Sigmoid colon (tissue), 4 donors: Measurements from ENCODE around the gene PPARD.

Source experiments
- EP300 ChIP-seq, 4 donors: sonication (generic); formaldehyde crosslinking; IDR thresholded peaks; one replicate each; pipeline ENCODE4 v1.6.1; 2017; ENCODE audit warnings: antibody characterized with exemption in 4 of 4
- TF ChIP-seq, protein P1 (sequence below), 4 experiments: fragments of 450-650 bp in 3 of 4; fragments of 200-600 bp in 1 of 4; IDR thresholded peaks; one replicate each; pipeline ENCODE4 v1.5.1; 2016 to 2019; ENCODE audit warnings: antibody characterized with exemption in 4 of 4, mild to moderate bottlenecking in 3 of 4, moderate library complexity in 2 of 4

- TF ChIP-seq, protein P1, sequence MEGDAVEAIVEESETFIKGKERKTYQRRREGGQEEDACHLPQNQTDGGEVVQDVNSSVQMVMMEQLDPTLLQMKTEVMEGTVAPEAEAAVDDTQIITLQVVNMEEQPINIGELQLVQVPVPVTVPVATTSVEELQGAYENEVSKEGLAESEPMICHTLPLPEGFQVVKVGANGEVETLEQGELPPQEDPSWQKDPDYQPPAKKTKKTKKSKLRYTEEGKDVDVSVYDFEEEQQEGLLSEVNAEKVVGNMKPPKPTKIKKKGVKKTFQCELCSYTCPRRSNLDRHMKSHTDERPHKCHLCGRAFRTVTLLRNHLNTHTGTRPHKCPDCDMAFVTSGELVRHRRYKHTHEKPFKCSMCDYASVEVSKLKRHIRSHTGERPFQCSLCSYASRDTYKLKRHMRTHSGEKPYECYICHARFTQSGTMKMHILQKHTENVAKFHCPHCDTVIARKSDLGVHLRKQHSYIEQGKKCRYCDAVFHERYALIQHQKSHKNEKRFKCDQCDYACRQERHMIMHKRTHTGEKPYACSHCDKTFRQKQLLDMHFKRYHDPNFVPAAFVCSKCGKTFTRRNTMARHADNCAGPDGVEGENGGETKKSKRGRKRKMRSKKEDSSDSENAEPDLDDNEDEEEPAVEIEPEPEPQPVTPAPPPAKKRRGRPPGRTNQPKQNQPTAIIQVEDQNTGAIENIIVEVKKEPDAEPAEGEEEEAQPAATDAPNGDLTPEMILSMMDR (IDR thresholded peaks at IDR 0.05) = no peak
- TF ChIP-seq EP300 (IDR thresholded peaks at IDR 0.05) = no peak
Observed at GRCh38 chr6:35295521-35296315, 46.6 kb upstream of the PPARD start.
